Epidermal melanocyte (primary cell): Measurements from ENCODE around the gene C3orf49.

ENCODE experiments used
- DNase-seq: peaks from one replicate; pipeline ENCODE4 v3.0.0; 2011; ENCODE audit warnings: low spot score; ENCODE audit not compliant: insufficient read length

C3orf49 gene

DNA sequence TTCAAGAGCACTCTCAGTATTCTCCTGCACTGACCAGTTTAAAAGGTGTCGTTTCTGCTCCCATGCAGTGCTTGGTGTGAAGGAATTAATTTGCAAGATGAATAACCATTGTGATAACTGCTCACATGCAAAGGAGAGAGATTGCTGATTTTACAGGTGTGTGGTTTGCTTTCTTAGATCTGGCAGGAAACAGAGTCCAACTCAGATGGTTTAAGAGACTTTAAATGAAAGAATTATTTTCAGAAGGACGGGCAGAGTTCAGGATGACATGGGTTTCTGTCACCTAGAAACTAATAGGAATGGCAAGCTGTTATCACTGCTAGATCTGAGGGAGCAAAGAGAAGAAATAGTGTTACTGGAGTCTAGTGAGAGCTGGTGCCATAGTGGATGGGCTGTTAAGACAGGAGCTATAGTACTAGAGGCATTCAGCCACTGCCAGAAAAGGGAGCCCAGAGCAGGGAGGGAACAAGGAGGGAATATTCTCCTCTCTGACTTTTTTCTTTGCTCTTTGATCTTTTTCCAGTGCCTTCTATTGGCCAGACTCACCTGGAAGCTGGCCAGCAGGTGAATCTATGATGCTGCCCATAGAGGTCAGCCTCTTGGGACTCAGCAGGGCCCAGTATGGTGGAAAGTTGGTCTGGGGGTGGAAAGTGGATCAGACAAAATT lies 59.4 kb downstream of the C3orf49 start:
- DNase-seq = no peak

GRCh38 chr3:63880653-63881052 lies 61.6 kb downstream of the C3orf49 start:
- no peak for DNase-seq

DNA sequence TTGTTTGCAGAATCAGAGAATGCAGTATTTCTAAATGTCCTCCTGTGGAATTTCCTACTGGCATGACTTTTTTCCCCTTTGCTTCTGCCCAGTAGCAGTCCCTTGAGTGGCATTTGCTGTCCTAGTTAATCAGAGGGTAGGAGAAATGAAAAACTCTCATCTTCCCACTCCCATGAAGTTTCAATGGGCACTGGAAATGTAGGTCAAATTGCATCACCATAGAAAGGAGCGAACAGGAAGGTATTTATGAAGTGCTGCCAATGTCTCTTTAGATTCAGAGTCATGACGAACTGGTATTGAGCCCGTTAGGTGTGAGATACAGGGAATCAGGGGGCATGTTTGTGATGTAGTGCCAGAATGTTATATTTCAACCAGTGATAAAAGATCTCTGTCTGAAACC lies 67.8 kb downstream of the C3orf49 start:
- DNase-seq = no peak

DNA sequence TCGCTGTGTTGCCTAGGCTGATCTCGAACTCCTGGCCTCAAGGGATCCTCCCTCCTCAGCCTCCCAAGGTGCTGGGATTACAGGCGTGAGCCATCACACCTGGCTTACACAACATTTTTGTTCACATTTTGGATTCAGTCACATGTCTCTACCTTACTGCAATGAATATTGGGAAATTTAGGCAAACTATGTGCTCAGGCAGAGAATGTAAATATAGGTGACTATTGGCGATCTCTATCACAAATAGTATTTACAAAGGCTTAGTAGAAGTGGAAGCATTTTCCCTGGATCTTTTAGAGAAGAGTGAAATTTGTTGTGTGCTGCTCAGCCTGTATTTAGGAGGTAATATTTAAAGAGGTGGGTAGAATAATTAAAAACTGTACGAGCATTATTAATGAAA lies 72.4 kb downstream of the C3orf49 start:
- DNase-seq = no peak

GRCh38 chr3:63892773-63893352 lies 73.8 kb downstream of the C3orf49 start:
- no peak for DNase-seq

GRCh38 chr3:63895422-63896189 lies 76.5 kb downstream of the C3orf49 start:
- no peak for DNase-seq

DNA sequence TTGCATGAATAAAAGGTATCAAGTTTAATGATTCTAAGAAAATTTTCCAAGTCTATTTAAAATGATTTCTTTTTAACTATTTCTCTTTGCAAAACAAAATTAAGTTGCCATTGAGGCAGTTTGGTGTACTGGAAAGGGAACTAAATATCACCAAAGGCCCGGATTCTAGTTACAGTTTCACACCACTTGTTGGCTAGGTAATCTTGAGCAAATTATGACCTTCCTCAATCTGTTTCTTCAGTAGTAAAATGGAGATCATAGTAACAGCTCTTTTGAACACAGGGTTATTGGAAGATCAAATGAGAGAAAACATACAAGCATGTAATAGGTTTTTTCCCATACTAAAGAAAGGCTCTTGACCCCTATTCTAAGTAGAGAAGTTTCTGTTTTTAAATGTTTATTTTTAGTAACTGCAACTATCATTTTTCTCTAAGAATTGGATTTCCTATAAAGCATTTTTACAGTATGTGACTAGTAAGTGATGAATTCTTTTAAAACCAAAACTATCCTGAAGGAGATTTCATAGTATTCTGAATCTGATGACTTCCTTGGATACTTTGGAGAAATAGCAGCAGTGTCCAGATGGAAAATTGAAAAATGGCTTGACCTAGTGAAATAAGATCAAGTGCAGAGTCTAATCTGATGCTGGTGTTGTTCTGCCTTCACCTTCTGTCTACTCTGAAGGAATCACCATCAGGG lies 77.4 kb downstream of the C3orf49 start:
- DNase-seq = no peak
